Fibroblast of peridontal ligament (primary cell): ENCODE measurements around the gene BEX4.
"Not testable (repeated sequence)": the region's sequence is repeated elsewhere in the genome, so short reads cannot be mapped to it uniquely, and the experiment has no call there.

Source experiments
- DNase-seq: peaks from one replicate; pipeline ENCODE4 v3.0.0-alpha.2; 2010; ENCODE audit errors: extremely low read depth

BEX4 gene

GRCh38 chrX:103214870-103215424 is at the start of gene BEX4:
BEX4 (plus strand) TSS chrX:103215108; CDS start chrX:103216154, 1,046 bp downstream.
- peak; percentile 64 for DNase-seq

- no peak for DNase-seq
Observed at GRCh38 chrX:103170216-103170615, 44.7 kb upstream of the BEX4 start.

- DNase-seq, result no peak
Observed at GRCh38 chrX:103171353-103171752, 43.6 kb upstream of the BEX4 start.

DNA sequence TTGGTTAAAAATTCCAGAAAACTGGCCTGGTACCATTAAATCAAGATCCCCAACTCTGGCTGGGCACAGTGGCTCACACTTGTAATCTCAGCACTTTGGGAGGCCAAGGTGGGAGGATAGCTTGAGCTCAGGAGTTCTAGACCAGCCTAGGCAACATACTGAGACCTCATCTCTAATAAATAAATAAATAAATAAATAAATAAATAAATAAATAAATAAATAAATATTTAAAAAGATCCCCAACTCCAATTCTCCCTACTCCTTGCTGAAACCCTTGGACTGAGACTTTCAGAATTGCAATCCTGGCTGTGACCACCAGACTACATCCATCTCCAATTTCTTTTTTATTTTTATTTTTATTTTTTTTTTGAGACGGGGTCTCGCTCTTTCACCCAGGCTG is 39.7 kb upstream of the BEX4 start:
- DNase-seq, result not testable (repeated sequence)

DNA sequence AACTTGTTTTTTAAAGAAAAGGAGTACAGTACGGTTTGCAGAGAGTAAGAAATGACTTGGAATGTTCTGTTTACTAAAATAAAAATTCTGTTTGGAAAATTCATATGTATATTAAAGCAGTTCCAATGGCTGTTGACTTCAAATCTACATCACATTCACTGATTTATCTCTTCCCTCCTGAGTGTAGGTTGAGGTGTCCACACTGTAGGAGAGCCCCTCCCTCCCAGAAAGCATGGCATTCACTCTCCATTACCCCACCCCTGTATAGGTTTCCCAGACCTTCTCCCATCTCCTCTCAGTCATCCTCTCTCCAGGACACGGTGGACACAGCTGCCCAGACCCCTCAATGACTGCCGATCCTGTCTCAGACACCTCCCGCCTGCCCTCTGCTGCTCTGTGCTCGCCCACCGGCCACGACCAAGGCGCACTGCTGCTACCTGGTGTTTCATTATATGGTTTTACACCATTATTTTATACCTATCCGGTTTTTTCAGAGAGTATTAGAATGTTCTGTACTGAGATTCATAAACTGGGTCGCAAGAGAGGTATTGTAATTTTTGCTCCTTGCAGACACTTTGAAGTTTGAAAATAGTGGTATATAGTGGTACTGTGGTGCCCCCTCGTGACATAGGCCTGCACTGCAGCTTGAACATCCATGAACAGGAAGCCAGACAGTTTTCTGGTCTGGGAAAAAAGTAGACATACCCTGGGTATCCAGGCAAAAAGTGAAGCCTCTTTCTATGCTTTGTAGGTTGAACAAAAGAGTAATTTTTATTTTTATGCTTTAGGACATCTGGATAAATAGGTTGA is 38.8 kb upstream of the BEX4 start:
- peak; percentile 62 for DNase-seq

DNA sequence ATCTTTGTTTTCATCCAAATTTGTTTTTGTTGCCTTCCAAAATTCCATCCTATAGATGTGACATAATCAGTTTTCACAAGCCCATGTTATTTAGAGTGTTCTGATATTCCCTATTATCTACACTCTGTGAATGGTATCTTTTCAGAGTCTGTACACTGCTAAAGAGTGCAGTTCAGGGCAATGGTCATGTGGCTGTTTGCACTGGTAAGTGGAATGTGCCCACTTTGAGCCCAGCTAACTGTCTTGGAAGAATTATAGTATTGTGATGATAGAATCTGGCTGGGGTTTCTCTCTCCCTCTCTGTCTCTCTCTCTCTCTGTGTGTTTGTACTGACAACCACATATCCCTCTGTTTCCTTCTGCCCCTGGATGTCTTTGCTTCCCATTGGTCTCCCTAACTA is 37.4 kb upstream of the BEX4 start:
- DNase-seq, result no peak

- DNase-seq, result no peak
Observed at GRCh38 chrX:103183912-103184311, 31.0 kb upstream of the BEX4 start.

DNA sequence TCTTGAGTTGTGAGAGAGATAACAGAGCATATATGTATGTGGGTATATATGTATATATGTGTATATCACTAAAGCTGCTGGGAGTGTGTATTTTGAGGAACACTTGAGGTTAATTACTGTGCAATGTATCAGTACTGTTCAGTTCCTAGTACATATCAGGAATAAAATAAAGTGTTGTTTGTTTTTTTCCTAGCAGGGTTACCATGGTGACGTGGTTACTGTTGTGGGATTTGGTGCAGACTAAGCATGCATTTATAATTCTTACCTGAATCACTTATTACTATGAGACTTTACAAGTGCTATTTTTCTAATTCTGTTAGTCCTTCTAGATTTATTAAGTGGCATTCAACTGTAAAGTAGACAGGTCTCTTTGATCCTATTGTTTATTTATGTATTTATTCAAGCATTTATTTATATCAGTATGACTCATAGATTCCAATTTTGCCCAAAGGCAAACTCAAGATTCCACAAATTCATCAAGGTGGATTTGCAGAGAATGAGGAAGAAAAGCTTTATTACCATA is 26.9 kb upstream of the BEX4 start:
- DNase-seq, result no peak

GRCh38 chrX:103197721-103198306 is 17.1 kb upstream of the BEX4 start:
- DNase-seq, result peak; percentile 79

DNA sequence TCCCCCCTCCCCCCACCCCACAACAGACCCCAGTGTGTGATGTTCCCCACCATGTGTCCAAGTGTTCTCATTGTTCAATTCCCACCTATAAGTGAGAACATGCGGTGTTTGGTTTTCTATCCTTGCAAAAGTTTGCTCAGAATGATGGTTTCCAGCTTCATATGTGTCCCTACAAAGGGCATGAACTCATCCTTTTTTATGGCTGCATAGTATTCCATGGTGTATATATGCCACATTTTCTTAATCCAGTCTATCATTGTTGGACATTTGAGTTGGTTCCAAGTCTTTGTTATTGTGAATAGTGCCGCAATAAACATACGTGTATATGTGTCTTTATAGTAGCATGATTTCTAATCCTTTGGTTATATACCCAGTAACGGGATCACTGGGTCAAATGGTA is 16.2 kb upstream of the BEX4 start:
- not testable (repeated sequence) for DNase-seq

DNA sequence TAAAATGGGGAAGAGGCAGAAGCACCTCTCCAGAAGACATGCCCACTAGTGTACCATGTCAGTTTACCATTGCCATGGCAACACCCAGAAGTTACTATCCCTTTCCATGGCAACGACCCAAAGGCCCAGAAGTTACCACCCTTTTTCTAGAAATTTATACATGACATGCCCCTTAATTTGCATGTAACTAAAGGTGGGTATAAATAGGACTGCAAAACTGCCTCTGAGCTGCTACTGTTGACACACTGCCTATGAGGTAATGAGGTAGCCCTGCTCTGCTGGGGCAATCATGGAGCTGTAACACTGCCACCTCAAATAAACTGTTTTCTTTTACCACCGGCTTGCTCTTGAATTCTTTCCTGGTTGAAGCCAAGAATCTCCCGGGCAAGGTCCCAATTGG is 13.9 kb upstream of the BEX4 start:
- no peak for DNase-seq

- no peak for DNase-seq
Observed at GRCh38 chrX:103210056-103210455, 4.9 kb upstream of the BEX4 start.

DNA sequence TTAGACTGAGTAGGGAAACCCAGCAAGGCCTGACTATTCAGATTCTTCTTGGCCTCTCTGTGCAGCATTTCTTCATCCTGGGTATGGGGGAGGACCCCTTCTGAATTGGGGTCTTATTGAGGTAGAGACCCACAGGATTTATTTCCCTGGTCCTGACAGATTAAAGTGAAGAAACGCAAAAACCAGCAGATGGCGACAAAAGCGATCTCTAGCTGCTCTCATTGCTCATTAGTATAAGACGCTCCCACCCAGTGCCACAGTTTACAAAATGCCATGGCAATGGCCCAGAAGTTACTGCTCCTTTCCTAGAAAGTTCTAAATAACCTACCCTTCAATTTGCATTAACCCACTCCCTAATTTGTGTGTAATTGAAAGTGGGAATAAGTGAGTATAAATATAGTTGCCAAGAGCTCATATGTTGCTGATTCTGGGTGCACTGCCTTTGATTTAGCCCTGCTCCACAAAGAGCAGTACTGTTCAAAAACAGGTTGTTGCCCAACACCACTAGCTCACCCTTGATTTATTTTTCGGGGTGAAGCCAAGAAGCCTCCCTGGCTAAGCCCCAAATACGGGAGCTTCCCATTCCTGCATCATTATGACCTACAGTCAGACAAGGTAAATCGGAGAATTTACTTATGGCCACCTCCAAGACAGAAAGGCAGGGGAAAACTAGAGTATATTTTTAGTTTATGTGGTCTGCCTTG is 3.7 kb upstream of the BEX4 start:
- peak; percentile 64 for DNase-seq

- DNase-seq, result no peak
Observed at GRCh38 chrX:103212749-103213457, 2.0 kb upstream of the BEX4 start.

DNA sequence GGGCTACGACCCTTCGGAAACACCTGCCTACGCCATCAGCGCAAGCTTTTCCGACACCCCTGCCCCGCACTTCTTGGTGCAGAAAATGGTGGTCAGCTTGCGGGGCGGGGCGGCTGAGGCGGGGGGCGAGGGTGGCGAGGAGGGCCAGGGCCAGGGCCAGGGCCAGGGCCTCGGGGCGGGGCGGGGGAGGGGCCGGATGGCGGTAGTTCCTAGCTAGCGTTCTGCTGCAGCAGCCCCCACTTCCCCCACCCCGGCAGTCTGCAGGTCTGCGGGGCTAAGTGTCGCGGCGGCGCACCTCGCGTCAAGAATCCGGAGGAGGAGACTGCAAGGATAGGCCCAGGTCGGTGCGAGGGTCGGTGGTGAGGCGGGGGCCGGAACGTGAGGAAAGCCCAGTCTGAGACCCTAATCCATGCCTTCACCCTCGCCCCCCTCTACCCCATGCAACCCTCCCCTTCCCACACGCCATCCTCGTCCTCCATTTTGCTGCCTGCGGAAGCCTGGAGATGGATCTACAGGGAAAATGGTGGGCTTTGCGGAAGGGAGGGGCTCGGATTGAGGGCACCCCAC is 600 bp downstream of the BEX4 start:
- no peak for DNase-seq

- DNase-seq, result no peak
Observed at GRCh38 chrX:103220511-103221323, 5.8 kb downstream of the BEX4 start.

DNA sequence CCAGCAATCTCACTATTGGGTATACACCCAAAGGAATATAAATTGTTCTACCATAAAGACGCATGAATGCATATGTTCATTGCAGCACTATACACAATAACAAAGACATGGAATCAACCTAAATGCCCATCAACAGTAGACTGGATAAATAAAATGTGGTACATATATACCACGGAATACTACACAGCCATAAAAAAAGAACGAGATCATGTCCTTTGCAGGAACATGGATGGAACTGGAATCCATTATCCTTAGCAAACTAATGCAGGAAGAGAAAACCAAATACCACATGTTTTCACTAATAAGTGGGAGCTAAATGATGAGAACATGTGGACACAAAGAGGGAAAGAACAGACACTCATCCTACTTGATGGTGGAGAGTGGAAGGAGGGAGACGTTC is 11.0 kb downstream of the BEX4 start:
- DNase-seq, result not testable (repeated sequence)

DNA sequence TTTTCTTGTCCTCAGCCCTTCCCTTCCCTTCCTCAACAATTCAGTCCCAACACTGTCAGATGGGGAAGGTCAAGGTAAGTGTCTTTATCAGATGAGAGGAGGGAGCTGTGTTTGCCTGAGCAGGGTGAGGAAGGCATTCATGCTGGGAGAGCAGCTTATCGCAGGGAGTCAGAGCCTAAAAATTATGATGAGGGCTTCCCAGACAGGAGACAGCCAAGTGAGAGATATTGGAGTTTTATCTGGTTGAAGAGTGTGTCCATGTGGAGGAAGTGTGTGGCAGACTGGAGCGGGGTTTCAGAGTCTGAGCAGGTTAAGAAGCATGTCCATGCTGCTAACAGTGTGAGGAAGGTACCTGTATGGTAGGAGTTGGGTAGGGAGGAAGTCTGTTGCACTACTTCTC is 18.4 kb downstream of the BEX4 start:
- no peak for DNase-seq

- DNase-seq, result no peak
Observed at GRCh38 chrX:103234869-103235268, 20.0 kb downstream of the BEX4 start.

DNA sequence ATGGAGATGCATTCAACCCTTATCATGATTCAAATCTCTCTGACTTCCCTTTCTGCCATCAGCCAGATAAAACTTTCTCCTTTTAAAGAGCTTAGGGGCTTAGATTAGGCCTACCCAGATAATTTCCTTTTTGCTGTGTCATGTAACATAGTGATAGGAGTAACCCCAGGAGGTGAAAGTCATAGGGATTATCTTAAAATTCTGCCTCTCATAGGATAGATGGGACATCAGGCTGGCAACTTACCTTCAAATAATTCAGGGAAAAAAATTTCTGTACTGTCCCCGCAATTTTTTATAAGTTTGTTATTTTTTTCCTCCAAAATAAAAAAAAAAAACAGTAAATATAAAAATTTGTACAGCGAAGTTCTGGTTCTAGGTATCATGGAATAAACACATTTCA is 20.7 kb downstream of the BEX4 start:
- DNase-seq, result not testable (repeated sequence)
